DOHH2 (cell line): ENCODE measurements around the gene WNK1.

Experiments
- H3F3A ChIP-seq: fragments of 200-600 bp; sonication (generic), shearing (Covaris generic); 2 replicates; pipeline ENCODE4 v1.6.0; 2016; ENCODE audit warnings: antibody characterized with exemption, mild to moderate bottlenecking; ENCODE audit not compliant: control insufficient read depth, insufficient read depth
- H3K27ac ChIP-seq: fragments of 200-600 bp; sonication (generic); 2 replicates; pipeline ENCODE4 v1.5.1; 2014; ENCODE audit warnings: low read depth, mild to moderate bottlenecking, low read length, moderate library complexity
- H3K27me3 ChIP-seq: fragments of 200-600 bp; sonication (generic); 2 replicates; pipeline ENCODE4 v1.6.1; 2014; ENCODE audit warnings: mild to moderate bottlenecking, low read length, mixed read lengths; ENCODE audit not compliant: control insufficient read depth
- H3K36me3 ChIP-seq: fragments of 200-600 bp; sonication (generic); 2 replicates; pipeline ENCODE4 v1.6.1; 2014; ENCODE audit warnings: mild to moderate bottlenecking, low read length, moderate library complexity, mixed read lengths; ENCODE audit not compliant: control insufficient read depth
- H3K4me1 ChIP-seq: fragments of 200-600 bp; sonication (generic); 2 replicates; pipeline ENCODE4 v1.6.1; 2014; ENCODE audit warnings: mild to moderate bottlenecking, low read length, mixed read lengths; ENCODE audit not compliant: control insufficient read depth
- H3K4me2 ChIP-seq: fragments of 200-600 bp; sonication (generic); 2 replicates; pipeline ENCODE4 v1.6.0; 2014; ENCODE audit warnings: mild to moderate bottlenecking, low read length, moderate library complexity
- H3K4me3 ChIP-seq: fragments of 200-600 bp; sonication (generic); 2 replicates; pipeline ENCODE4 v1.5.1; 2014; ENCODE audit warnings: mild to moderate bottlenecking, low read length, mixed read lengths
- H3K79me2 ChIP-seq: fragments of 200-600 bp; sonication (generic); 2 replicates; pipeline ENCODE4 v1.6.1; 2014; ENCODE audit warnings: mild to moderate bottlenecking, low read length, mixed read lengths; ENCODE audit not compliant: control insufficient read depth
- H3K9me2 ChIP-seq: fragments of 200-600 bp; sonication (generic); replicated peaks from 2 replicates; pipeline ENCODE4 v1.6.1; 2014; ENCODE audit warnings: mild to moderate bottlenecking, low read length, mixed read lengths; ENCODE audit not compliant: control insufficient read depth
- H3K9me3 ChIP-seq: fragments of 200-600 bp; sonication (generic); 2 replicates; pipeline ENCODE4 v1.6.1; 2014; ENCODE audit warnings: antibody characterized with exemption, low read length, mixed read lengths; ENCODE audit not compliant: control insufficient read depth, insufficient read depth
- H4K20me1 ChIP-seq: fragments of 200-600 bp; sonication (generic); 2 replicates; pipeline ENCODE4 v1.6.0; 2014; ENCODE audit warnings: low read depth, mild to moderate bottlenecking, antibody characterized with exemption, low read length, moderate library complexity; ENCODE audit not compliant: control insufficient read depth, insufficient read depth
- CTCF ChIP-seq: fragments of 200-600 bp; sonication (generic); IDR thresholded peaks from one replicate; pipeline ENCODE4 v1.5.1; 2014; ENCODE audit warnings: antibody characterized with exemption, mild to moderate bottlenecking, low read depth, low read length; ENCODE audit not compliant: poor library complexity, severe bottlenecking
- EZH2phosphoT487 ChIP-seq: fragments of 200-600 bp; sonication (generic); IDR thresholded peaks from 2 replicates; pipeline ENCODE4 v1.6.1; 2017; ENCODE audit warnings: borderline replicate concordance, mild to moderate bottlenecking, antibody characterized with exemption, low read length, moderate library complexity, mixed read lengths

Gene WNK1

GRCh38 chr12:802242-803120 lies 50.1 kb downstream of the WNK1 start:
- Histone ChIP-seq H3K4me1 (peaks cover 58% of the 10 kb centered on the region), H3F3A (peaks cover 3% of the 10 kb centered on the region; the same call in 1 of the 2 replicates), H3K36me3 (no peaks in the 10 kb centered on the region), H3K27me3 (no peaks in the 10 kb centered on the region), H3K79me2 (peaks cover 98% of the 10 kb centered on the region), H3K9me2 (no peaks in the 10 kb centered on the region), H3K9me3 (no peaks in the 10 kb centered on the region), H4K20me1 (peaks cover 19% of the 10 kb centered on the region), H3K4me3 (no peak overlapping the region), H3K27ac (no peak overlapping the region), H3K4me2 (peak overlapping the region; percentile 16)
- TF ChIP-seq CTCF (no peak), EZH2phosphoT487 (no peak)

- Histone ChIP-seq H3K27me3 (no peaks in the 10 kb centered on the region), H3K79me2 (peaks cover 96% of the 10 kb centered on the region), H3K4me1 (peaks cover 62% of the 10 kb centered on the region), H3K9me2 (no peaks in the 10 kb centered on the region), H3K4me3 (no peak overlapping the region), H3K9me3 (no peaks in the 10 kb centered on the region), H3K36me3 (no peaks in the 10 kb centered on the region), H3F3A (peaks cover under 1% of the 10 kb centered on the region; the same call in 1 of the 2 replicates), H4K20me1 (peaks cover 19% of the 10 kb centered on the region), H3K4me2 (no peak overlapping the region), H3K27ac (no peak overlapping the region)
- TF ChIP-seq CTCF, result no peak
- TF ChIP-seq EZH2phosphoT487, result no peak
These were observed 52.7 kb downstream of the WNK1 start for GRCh38 chr12:805022-805632.

GRCh38 chr12:806200-806791 lies 53.9 kb downstream of the WNK1 start:
- TF ChIP-seq CTCF, result no peak
- Histone ChIP-seq H3K4me2 (no peak overlapping the region), H3K9me2 (no peaks in the 10 kb centered on the region), H3K27ac (no peak overlapping the region), H4K20me1 (peaks cover 11% of the 10 kb centered on the region), H3K4me3 (no peak overlapping the region), H3K4me1 (peaks cover 65% of the 10 kb centered on the region), H3F3A (peaks cover 5% of the 10 kb centered on the region; the same call in 1 of the 2 replicates), H3K79me2 (peaks cover 97% of the 10 kb centered on the region), H3K36me3 (no peaks in the 10 kb centered on the region), H3K27me3 (no peaks in the 10 kb centered on the region), H3K9me3 (no peaks in the 10 kb centered on the region)
